HepG2 (cell line): ENCODE measurements around the gene PCAT7. TPM values are rescaled to one million over a fixed set of nuclear protein-coding genes. Genes with fewer than 3 reads are reported as not detected.

Source experiments
- AHR ChIP-seq: IDR thresholded peaks from 2 replicates; pipeline ENCODE4 v1.6.1; 2018; ENCODE audit warnings: missing genetic modification reagents, missing compliant biosample characterization
- BCL3 ChIP-seq: sonication (generic); formaldehyde crosslinking; IDR thresholded peaks from 2 replicates; pipeline ENCODE4 v1.5.1; 2020; ENCODE audit warnings: mild to moderate bottlenecking, missing genetic modification reagents, moderate library complexity
- BHLHE40 ChIP-seq: IDR thresholded peaks from 2 replicates; pipeline ENCODE4 v1.6.1; 2011; ENCODE audit warnings: low read length, improper control_type of control experiment
- FOXK1 ChIP-seq: sonication (generic); formaldehyde crosslinking; IDR thresholded peaks from 2 replicates; pipeline ENCODE4 v1.4.0; 2020; ENCODE audit warnings: low read depth, missing genetic modification reagents, borderline replicate concordance
- HNRNPL ChIP-seq: fragments of 200-400 bp; formaldehyde crosslinking; IDR thresholded peaks from 2 replicates; pipeline ENCODE4 v1.6.1; 2017; ENCODE audit warnings: mild to moderate bottlenecking, low read depth, low read length
- MAFK ChIP-seq, 2 experiments: IDR thresholded peaks in 1 of 2; conservative IDR thresholded peaks in 1 of 2; 2 replicates each; pipeline ENCODE4 v1.6.1; 2011; ENCODE audit warnings: improper control_type of control experiment in 2 of 2, low read length in 2 of 2
- PLRG1 ChIP-seq: fragments of 450-650 bp; conservative IDR thresholded peaks from 2 replicates; pipeline ENCODE4 v1.6.1; 2016
- RERE ChIP-seq: IDR thresholded peaks from 2 replicates; pipeline ENCODE4 v1.6.1; 2016; ENCODE audit warnings: low read depth, missing genetic modification reagents, missing compliant biosample characterization
- TARDBP ChIP-seq: sonication (generic); formaldehyde crosslinking; IDR thresholded peaks from 2 replicates; pipeline ENCODE4 v1.8.0; 2022; ENCODE audit warnings: mild to moderate bottlenecking, missing genetic modification reagents
- THAP11 ChIP-seq: IDR thresholded peaks from 2 replicates; pipeline ENCODE4 v1.6.1; 2016; ENCODE audit warnings: missing biosample characterization, missing genetic modification reagents
- TRIM24 ChIP-seq: sonication (generic); formaldehyde crosslinking; IDR thresholded peaks from 2 replicates; pipeline ENCODE4 v1.8.0; 2022; ENCODE audit warnings: mild to moderate bottlenecking, missing genetic modification reagents
- ZBTB20 ChIP-seq: sonication (generic); formaldehyde crosslinking; IDR thresholded peaks from 2 replicates; pipeline ENCODE4 v1.8.1; 2023; ENCODE audit warnings: missing genetic modification reagents, low read depth, mild to moderate bottlenecking, borderline replicate concordance
- ZC3H13 ChIP-seq: sonication (generic); formaldehyde crosslinking; IDR thresholded peaks from 2 replicates; pipeline ENCODE4 v1.8.1; 2023; ENCODE audit warnings: mild to moderate bottlenecking, missing genetic modification reagents, moderate library complexity
- ZNF274 ChIP-seq: sonication (generic); formaldehyde crosslinking; IDR thresholded peaks from 2 replicates; pipeline ENCODE4 v1.5.1; 2020; ENCODE audit warnings: mild to moderate bottlenecking, missing genetic modification reagents
- ZNF329 ChIP-seq: sonication (generic); formaldehyde crosslinking; IDR thresholded peaks from 2 replicates; pipeline ENCODE4 v1.9.0; 2021; ENCODE audit warnings: low read depth, mild to moderate bottlenecking, missing genetic modification reagents
- ZNF432 ChIP-seq: sonication (generic); formaldehyde crosslinking; IDR thresholded peaks from 2 replicates; pipeline ENCODE4 v1.5.0; 2020; ENCODE audit warnings: missing genetic modification reagents, mild to moderate bottlenecking, borderline replicate concordance
- ZNF616 ChIP-seq: sonication (generic); formaldehyde crosslinking; IDR thresholded peaks from 2 replicates; pipeline ENCODE4 v1.5.0; 2020; ENCODE audit warnings: low read depth, mild to moderate bottlenecking, missing genetic modification reagents
- ZNF7 ChIP-seq: IDR thresholded peaks from 2 replicates; pipeline ENCODE4 v1.6.1; 2016; ENCODE audit warnings: missing biosample characterization, missing genetic modification reagents
- ZNF737 ChIP-seq: sonication (generic); formaldehyde crosslinking; IDR thresholded peaks from 2 replicates; pipeline ENCODE4 v1.5.0; 2020; ENCODE audit warnings: missing genetic modification reagents, mild to moderate bottlenecking, borderline replicate concordance
- polyA plus RNA-seq, 8 experiments: library from polyadenylated mRNA; depleted of rRNA in 3 of 8; stranded (reverse) in 7 of 8; unstranded in 1 of 8; fragments of >200 nt; fragmentation: Illumina TruSeq in 4 of 8; extraction: Trizol in 4 of 8; gene quantifications; 2 replicates each; pipeline versions ENCODE4 v1.2.1 to v1.2.3, GENCODE V29; 2011 to 2016; ENCODE audit warnings: low read depth in 4 of 8, missing spikeins in 1 of 8, mixed read lengths in 1 of 8; ENCODE audit not compliant: insufficient read depth in 1 of 8
- total RNA-seq, 5 experiments: library from RNA; depleted of rRNA; stranded (reverse); fragments of >200 nt; fragmentation: Illumina TruSeq; extraction: Trizol; gene quantifications; 2 replicates each; pipeline ENCODE4 v1.2.3, GENCODE V29; 2016; ENCODE audit warnings: low read depth in 1 of 5
- TF ChIP-seq, protein P1 (sequence below): sonication (generic); formaldehyde crosslinking; IDR thresholded peaks from 2 replicates; pipeline ENCODE4 v1.4.0; 2020; ENCODE audit warnings: missing genetic modification reagents
- TF ChIP-seq, protein P2 (sequence below): sonication (generic); formaldehyde crosslinking; IDR thresholded peaks from 2 replicates; pipeline ENCODE4 v1.5.1; 2020; ENCODE audit warnings: mild to moderate bottlenecking, missing genetic modification reagents, borderline replicate concordance

Gene PCAT7
- total and polyA plus RNA-seq, 2 of the 13 experiments (the other 11 are each of a cell fraction or from before 2014, with no cell fraction given) = 2.3 to 3.9 TPM

- TF ChIP-seq RERE (CRISPR knock-in tag) (peak; percentile 77), BHLHE40 (no peak), TRIM24 (CRISPR knock-in tag) (no peak), ZC3H13 (CRISPR knock-in tag) (no peak), ZNF432 (CRISPR knock-in tag) (no peak), PLRG1 (no peak), HNRNPL (no peak), FOXK1 (peak; percentile 48; the same call in 1 of the 2 replicates), ZNF274 (CRISPR knock-in tag) (no peak), BCL3 (no peak), ZNF7 (peak; percentile 41; the same call in 1 of the 2 replicates), ZNF737 (CRISPR knock-in tag) (no peak), THAP11 (CRISPR knock-in tag) (peak; percentile 49; the same call in 1 of the 2 replicates), AHR (no peak), MAFK (conservative IDR thresholded peaks at IDR 0.05 in 1 of 2, IDR thresholded peaks at IDR 0.05 in 1 of 2; ENCODE audit: low read length in 2 of 2) (no peak), ZBTB20 (peak; percentile 75; the same call in 1 of the 2 replicates), ZNF616 (CRISPR knock-in tag) (no peak), ZNF329 (CRISPR knock-in tag) (no peak), TARDBP (CRISPR knock-in tag) (peak; percentile 21; the same call in 1 of the 2 replicates)
- TF ChIP-seq, protein P1, sequence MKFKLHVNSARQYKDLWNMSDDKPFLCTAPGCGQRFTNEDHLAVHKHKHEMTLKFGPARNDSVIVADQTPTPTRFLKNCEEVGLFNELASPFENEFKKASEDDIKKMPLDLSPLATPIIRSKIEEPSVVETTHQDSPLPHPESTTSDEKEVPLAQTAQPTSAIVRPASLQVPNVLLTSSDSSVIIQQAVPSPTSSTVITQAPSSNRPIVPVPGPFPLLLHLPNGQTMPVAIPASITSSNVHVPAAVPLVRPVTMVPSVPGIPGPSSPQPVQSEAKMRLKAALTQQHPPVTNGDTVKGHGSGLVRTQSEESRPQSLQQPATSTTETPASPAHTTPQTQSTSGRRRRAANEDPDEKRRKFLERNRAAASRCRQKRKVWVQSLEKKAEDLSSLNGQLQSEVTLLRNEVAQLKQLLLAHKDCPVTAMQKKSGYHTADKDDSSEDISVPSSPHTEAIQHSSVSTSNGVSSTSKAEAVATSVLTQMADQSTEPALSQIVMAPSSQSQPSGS = 0 out of 2 replicates have a peak, but pooled peaks have one; percentile 34
- TF ChIP-seq, protein P2, sequence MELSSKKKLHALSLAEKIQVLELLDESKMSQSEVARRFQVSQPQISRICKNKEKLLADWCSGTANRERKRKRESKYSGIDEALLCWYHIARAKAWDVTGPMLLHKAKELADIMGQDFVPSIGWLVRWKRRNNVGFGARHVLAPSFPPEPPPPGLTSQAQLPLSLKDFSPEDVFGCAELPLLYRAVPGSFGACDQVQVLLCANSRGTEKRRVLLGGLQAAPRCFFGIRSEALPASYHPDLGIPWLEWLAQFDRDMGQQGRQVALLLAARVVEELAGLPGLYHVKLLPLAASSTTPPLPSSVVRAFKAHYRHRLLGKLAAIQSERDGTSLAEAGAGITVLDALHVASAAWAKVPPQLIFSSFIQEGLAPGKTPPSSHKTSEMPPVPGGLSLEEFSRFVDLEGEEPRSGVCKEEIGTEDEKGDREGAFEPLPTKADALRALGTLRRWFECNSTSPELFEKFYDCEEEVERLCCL (CRISPR knock-in tag) = no peak
These were observed 47.2 kb upstream of the PCAT7 start (continued) for GRCh38 chr9:94507531-94508258.
